Testis (tissue), 3 donors: ENCODE measurements around the gene KCTD10. TPM values are rescaled to one million over a fixed set of nuclear protein-coding genes. Genes with fewer than 3 reads are reported as not detected.

Experiments used
- DNase-seq: peaks from one replicate; pipeline ENCODE4 v3.0.0-alpha.2; 2019
- H3K27ac ChIP-seq, 2 donors: fragments of 200-600 bp; sonication (generic); one replicate each; pipeline ENCODE4 v1.5.1; 2019
- H3K27me3 ChIP-seq: fragments of 200-600 bp; sonication (generic); one replicate; pipeline ENCODE4 v1.5.1; 2019
- H3K36me3 ChIP-seq: fragments of 200-600 bp; sonication (generic); one replicate; pipeline ENCODE4 v1.5.1; 2017; ENCODE audit warnings: low read depth; ENCODE audit errors: missing control alignments
- H3K4me1 ChIP-seq: fragments of 200-600 bp; sonication (generic); one replicate; pipeline ENCODE4 v1.5.1; 2019
- H3K4me3 ChIP-seq, 2 donors: fragments of 200-600 bp; sonication (generic); one replicate each; pipeline ENCODE4 v1.5.1; 2017 to 2019
- H3K9me3 ChIP-seq: fragments of 200-600 bp; sonication (generic); one replicate; pipeline ENCODE4 v1.5.1; 2017
- POLR2A ChIP-seq: fragments of 450-650 bp; IDR thresholded peaks from one replicate; pipeline ENCODE4 v1.6.1; 2017; ENCODE audit warnings: antibody characterized with exemption, mild to moderate bottlenecking, moderate library complexity
- WGBS, 2 donors: methylation state at CpG; one replicate each; pipeline ENCODE4 v1.1.5; 2018; 5-methylcytosine and 5-hydroxymethylcytosine counted together
- intact Hi-C: fragments of 100-400 bp; cut with DNase I; formaldehyde crosslinking; loops from one replicate; pipeline ENCODE4 v1.15.1; 2023; ENCODE audit warnings: low total_unique reads
- polyA plus RNA-seq: library from polyadenylated mRNA; stranded (reverse); fragments of 350-450 nt; fragmentation: Illumina TruSeq; extraction: RNeasy Lipid Tissue Mini Kit (QIAGEN cat#74804); gene quantifications from one replicate; pipeline ENCODE4 v1.2.3, GENCODE V29; 2014; ENCODE audit warnings: low read depth, low replicate concordance; ENCODE audit not compliant: insufficient read depth
- total RNA-seq, 2 donors: library from RNA; depleted of rRNA; stranded (reverse); fragments of >200 nt; gene quantifications; one replicate each; pipeline ENCODE4 v1.2.3, GENCODE V29; 2016
- TF ChIP-seq, protein P1 (sequence below), 3 experiments: fragments of 450-650 bp in 2 of 3; fragments of 200-600 bp in 1 of 3; sonication (generic) in 1 of 3; IDR thresholded peaks; one replicate each; pipeline ENCODE4 v1.5.1; 2016 to 2019; ENCODE audit warnings: antibody characterized with exemption in 3 of 3, mild to moderate bottlenecking in 2 of 3, moderate library complexity in 1 of 3

Gene KCTD10
- total and polyA plus RNA-seq, 3 donors from 2014 or later = 43.0 to 58.7 (median 43.6) TPM

DNA sequence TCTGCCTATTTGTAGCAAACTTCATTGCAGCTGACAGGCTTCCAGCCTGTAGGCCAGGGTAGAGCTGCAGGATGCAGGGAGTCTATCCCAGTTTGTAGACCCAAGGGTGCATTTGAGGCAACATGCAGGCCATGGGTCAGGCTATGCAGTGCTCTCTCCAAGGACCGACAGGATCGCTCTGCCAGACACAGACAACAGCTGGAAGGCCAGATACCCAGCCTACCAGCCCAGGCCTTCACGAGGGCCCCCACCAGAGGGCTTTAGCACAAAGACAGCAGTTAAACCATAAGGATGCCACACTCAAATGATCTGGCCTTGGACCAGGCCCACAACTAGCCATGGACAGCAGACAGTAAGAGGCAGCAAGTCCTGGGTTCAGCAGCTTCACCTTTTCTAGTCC is 10.3 kb downstream of the KCTD10 start:
- no peak overlapping the region for H3K27ac ChIP-seq
- peaks cover 51% of the 10 kb centered on the region for H3K4me1 ChIP-seq
- no peak for DNase-seq
- H3K4me3 ChIP-seq = no peak overlapping the region
- no peaks in the 10 kb centered on the region for H3K27me3 ChIP-seq
- H3K9me3 ChIP-seq = no peaks in the 10 kb centered on the region
- WGBS, 2 donors = 64% methylated on average over 3 of the region's 3 CpGs; no CpG with 5 or more reads in 1 of the 2 donors
- intact Hi-C loops = no loop called here
- no peak for TF ChIP-seq POLR2A
- TF ChIP-seq, protein P1, sequence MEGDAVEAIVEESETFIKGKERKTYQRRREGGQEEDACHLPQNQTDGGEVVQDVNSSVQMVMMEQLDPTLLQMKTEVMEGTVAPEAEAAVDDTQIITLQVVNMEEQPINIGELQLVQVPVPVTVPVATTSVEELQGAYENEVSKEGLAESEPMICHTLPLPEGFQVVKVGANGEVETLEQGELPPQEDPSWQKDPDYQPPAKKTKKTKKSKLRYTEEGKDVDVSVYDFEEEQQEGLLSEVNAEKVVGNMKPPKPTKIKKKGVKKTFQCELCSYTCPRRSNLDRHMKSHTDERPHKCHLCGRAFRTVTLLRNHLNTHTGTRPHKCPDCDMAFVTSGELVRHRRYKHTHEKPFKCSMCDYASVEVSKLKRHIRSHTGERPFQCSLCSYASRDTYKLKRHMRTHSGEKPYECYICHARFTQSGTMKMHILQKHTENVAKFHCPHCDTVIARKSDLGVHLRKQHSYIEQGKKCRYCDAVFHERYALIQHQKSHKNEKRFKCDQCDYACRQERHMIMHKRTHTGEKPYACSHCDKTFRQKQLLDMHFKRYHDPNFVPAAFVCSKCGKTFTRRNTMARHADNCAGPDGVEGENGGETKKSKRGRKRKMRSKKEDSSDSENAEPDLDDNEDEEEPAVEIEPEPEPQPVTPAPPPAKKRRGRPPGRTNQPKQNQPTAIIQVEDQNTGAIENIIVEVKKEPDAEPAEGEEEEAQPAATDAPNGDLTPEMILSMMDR (IDR thresholded peaks at IDR 0.05) = no peak
- H3K36me3 ChIP-seq = no peaks in the 10 kb centered on the region

DNA sequence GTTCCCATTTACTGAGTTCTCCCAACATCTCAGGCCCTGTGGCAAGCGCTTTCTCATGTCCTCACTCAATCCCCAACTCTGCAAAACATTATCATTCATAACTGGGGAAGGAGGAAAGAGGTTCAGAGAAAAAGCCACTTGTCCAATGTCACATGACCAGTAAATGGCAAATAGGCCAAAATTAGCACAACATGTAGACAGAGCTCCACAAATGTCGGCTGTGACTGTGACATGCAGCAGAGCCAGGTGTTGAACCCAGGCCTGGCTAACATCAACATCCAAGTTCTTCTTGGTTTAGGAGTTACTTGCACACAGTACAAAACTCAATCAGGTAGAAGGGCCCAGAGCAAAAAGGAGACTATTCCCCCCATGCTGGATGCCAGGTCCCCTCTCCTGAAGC is 10.8 kb downstream of the KCTD10 start:
- H3K36me3 ChIP-seq = no peaks in the 10 kb centered on the region
- no peak for TF ChIP-seq POLR2A
- 79 to 89% methylated on average over 2 of the region's 2 CpGs for WGBS, 2 donors
- no peak overlapping the region for H3K4me3 ChIP-seq
- H3K27me3 ChIP-seq = no peaks in the 10 kb centered on the region
- no peaks in the 10 kb centered on the region for H3K9me3 ChIP-seq
- DNase-seq = no peak
- intact Hi-C loops = no loop called here
- H3K27ac ChIP-seq = no peak overlapping the region
- peaks cover 56% of the 10 kb centered on the region for H3K4me1 ChIP-seq

DNA sequence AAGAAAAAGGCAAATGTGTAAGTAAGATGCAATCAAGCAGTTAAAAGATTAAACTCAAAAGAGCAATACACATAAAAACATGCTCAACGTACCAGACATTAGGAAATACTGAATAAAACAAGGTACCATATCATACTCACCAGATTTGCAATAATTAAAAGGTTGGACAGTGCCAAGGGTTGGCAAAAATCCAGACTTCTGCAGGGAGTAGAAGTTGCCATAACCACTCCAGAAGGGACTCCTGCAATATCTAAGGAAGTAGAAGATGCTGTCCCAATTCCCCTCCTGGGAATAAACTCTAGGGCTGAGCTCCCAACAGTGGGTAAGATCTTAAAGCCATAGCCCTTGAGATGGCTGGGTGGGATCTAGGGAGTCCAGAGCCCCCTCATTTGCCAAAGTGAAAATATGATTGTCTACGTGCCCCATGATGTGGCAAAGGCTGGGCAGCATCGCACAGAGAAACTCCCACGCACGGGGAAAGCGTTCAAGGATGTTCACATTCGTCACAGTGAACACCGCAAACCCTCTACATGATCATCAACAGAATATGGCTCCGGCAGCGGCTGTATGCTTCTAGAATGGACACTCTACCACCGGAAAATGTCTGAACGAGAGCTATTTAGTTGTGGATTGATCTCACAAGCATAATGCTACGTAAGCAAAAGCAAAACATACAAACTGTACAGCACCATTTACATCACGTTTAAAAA is 12.3 kb downstream of the KCTD10 start:
- Histone ChIP-seq H3K27ac (peak overlapping the region in 1 of 2 donors; percentile 95), H3K4me1 (peaks cover 63% of the 10 kb centered on the region), H3K9me3 (no peaks in the 10 kb centered on the region), H3K4me3 (no peak overlapping the region), H3K27me3 (no peaks in the 10 kb centered on the region), H3K36me3 (no peaks in the 10 kb centered on the region)
- WGBS, 2 donors = 79 to 86% methylated on average over 13 to 14 of the region's 14 CpGs
- intact Hi-C loops = no loop called here
- TF ChIP-seq, protein P1 (IDR thresholded peaks at IDR 0.05) = no peak
- TF ChIP-seq POLR2A = no peak
- no peak for DNase-seq

DNA sequence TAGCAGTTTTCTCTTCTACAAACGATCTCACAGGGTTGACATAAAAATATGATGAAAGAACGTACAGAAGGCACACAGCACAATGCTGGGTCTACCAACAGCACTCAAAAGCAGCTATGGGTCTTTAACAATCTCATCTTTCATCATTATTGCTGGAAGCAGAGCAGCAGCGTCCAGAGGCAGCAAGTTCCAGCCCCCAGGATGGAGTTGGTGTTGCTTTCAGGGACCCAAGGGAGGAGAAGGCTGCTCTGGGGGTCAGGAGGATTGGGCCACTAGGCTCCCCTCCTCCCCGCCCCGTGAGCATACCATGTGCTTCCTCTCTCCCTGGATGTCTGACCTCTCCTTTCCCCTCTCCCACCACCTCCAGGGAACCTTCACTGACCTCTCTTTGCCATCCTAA is 13.3 kb downstream of the KCTD10 start:
- H3K4me3 ChIP-seq = no peak overlapping the region
- H3K36me3 ChIP-seq = no peaks in the 10 kb centered on the region
- peak overlapping the region; percentile 89 to 95 for H3K27ac ChIP-seq
- H3K4me1 ChIP-seq = peaks cover 71% of the 10 kb centered on the region
- no peak for DNase-seq
- 39 to 49% methylated on average over 4 to 5 of the region's 5 CpGs for WGBS, 2 donors
- intact Hi-C loops = no loop called here
- no peak for TF ChIP-seq POLR2A
- TF ChIP-seq, protein P1 (IDR thresholded peaks at IDR 0.05) = no peak
- H3K27me3 ChIP-seq = no peaks in the 10 kb centered on the region
- no peaks in the 10 kb centered on the region for H3K9me3 ChIP-seq

DNA sequence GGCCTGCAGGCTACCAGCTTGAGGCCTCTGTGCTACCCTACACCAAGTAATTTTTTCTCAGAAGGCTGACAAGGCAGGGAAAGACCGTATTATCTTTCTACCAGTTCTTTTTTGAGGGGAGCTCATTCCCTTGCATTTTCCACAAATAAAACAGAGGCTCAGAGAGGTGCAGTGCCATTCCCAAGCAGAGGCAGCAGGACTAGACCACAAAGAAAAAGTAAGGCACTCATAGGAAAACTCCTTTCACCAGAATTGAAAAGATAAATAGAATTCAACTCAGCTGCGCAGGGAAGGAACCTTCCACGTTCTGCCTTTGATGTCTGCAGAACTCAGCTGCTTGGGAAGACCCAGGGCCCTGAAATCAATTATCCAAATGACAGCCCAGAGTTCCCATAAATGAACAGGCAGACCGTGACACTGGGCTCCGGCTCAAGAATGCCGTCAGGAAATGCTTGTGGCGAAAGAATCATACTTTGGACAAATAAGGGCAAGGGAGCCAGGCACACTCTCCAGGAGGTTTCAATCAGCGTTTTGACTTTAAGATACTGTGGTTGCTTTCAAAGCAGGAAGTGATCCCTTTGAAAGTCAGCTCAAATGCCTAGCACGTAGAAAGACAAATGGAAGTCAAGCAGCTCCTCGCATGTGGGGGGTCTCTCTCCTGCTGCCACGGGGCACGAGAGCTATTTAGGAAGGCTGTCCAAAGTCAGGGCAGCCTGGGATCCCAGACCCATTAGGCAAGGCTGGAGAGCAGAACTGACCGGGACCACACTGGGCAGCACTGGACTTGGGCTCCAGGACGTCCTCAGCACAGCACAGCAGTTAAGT is 14.0 kb downstream of the KCTD10 start:
- no peaks in the 10 kb centered on the region for H3K27me3 ChIP-seq
- no peaks in the 10 kb centered on the region for H3K36me3 ChIP-seq
- peaks cover 73% of the 10 kb centered on the region for H3K4me1 ChIP-seq
- peak; percentile 83 for DNase-seq
- 26 to 50% methylated on average over 11 to 14 of the region's 14 CpGs for WGBS, 2 donors
- H3K9me3 ChIP-seq = no peaks in the 10 kb centered on the region
- H3K4me3 ChIP-seq = no peak overlapping the region
- intact Hi-C loops = no loop called here
- H3K27ac ChIP-seq = peak overlapping the region; percentile 89 to 95
- TF ChIP-seq, protein P1 (IDR thresholded peaks at IDR 0.05) = no peak
- TF ChIP-seq POLR2A = no peak
